Gastrocnemius medialis (tissue), 4 donors: ENCODE measurements around the gene PRPS1L1.

Source experiments
- CTCF ChIP-seq, 5 experiments: fragments of 450-650 bp in 3 of 5; fragments of 200-600 bp in 2 of 5; sonication (generic) in 2 of 5; IDR thresholded peaks in 4 of 5; conservative IDR thresholded peaks in 1 of 5; 1 replicate in 4 of 5; 2 replicates in 1 of 5; pipeline ENCODE4 v1.5.1; 2016 to 2019; ENCODE audit warnings: antibody characterized with exemption in 5 of 5, mild to moderate bottlenecking in 3 of 5, moderate library complexity in 3 of 5
- POLR2A ChIP-seq, 2 donors: fragments of 450-650 bp; IDR thresholded peaks; one replicate each; pipeline ENCODE4 v1.6.1; 2017; ENCODE audit warnings: antibody characterized with exemption in 2 of 2, mild to moderate bottlenecking in 2 of 2, moderate library complexity in 2 of 2

GRCh38 chr7:17976952-17977351, 50.7 kb downstream of the PRPS1L1 start:
- TF ChIP-seq CTCF (IDR thresholded peaks at IDR 0.05 in 4 of 5, conservative IDR thresholded peaks at IDR 0.05 in 1 of 5) (no peak), POLR2A (IDR thresholded peaks at IDR 0.05) (no peak)
